DOHH2 (cell line): ENCODE results near the gene STPG4.

ENCODE experiments used
- EZH2phosphoT487 ChIP-seq: fragments of 200-600 bp; sonication (generic); IDR thresholded peaks from 2 replicates; pipeline ENCODE4 v1.6.1; 2017; ENCODE audit warnings: borderline replicate concordance, mild to moderate bottlenecking, antibody characterized with exemption, low read length, moderate library complexity, mixed read lengths
- TF ChIP-seq, protein P1 (sequence below): fragments of 200-600 bp; sonication (generic); IDR thresholded peaks from one replicate; pipeline ENCODE4 v1.5.1; 2014; ENCODE audit warnings: antibody characterized with exemption, mild to moderate bottlenecking, low read depth, low read length; ENCODE audit not compliant: poor library complexity, severe bottlenecking

DNA sequence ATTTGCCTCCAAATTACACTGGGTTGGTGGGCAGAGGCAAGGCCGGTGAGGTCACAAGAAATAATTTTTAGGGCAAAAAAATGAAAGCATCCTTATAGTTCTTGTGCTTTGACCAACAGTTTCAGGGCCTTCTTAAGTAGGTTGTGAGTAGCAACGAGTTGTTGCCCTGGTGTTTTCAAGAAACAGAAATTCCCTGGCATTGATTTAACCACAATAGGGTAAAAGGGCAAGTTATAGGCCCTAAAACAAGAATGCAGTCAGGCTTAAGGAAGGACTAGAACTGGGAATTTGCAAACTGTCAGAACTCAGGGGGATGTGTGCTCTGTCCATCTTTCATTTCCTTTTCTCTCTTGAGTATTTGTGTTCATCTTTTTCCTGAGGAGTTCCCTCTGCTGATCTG, 46.1 kb upstream of the STPG4 start:
- TF ChIP-seq, protein P1, sequence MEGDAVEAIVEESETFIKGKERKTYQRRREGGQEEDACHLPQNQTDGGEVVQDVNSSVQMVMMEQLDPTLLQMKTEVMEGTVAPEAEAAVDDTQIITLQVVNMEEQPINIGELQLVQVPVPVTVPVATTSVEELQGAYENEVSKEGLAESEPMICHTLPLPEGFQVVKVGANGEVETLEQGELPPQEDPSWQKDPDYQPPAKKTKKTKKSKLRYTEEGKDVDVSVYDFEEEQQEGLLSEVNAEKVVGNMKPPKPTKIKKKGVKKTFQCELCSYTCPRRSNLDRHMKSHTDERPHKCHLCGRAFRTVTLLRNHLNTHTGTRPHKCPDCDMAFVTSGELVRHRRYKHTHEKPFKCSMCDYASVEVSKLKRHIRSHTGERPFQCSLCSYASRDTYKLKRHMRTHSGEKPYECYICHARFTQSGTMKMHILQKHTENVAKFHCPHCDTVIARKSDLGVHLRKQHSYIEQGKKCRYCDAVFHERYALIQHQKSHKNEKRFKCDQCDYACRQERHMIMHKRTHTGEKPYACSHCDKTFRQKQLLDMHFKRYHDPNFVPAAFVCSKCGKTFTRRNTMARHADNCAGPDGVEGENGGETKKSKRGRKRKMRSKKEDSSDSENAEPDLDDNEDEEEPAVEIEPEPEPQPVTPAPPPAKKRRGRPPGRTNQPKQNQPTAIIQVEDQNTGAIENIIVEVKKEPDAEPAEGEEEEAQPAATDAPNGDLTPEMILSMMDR, result no peak
- TF ChIP-seq EZH2phosphoT487, result no peak
